ENCODE results near the gene APOBEC4. TPM values are rescaled to one million over a fixed set of nuclear protein-coding genes. Genes with fewer than 3 reads are reported as not detected.

Gene APOBEC4
- total and polyA plus RNA-seq, 10 of the 15 experiments (the other 5 are each of a cell fraction or from before 2014, with no cell fraction given): 0.04 to 0.25 (median 0.06) TPM; not detected in 5

Other genes starting within 250 kb of the APOBEC4 start
- 0.05 and 0.23 TPM in 2 replicates for gene NMNAT2, start 234.9 kb downstream of the APOBEC4 start, total RNA-seq (2014; rRNA removed)
- 0.18 and 0.58 TPM in 2 replicates for gene NMNAT2, start 234.9 kb downstream of the APOBEC4 start, total RNA-seq (2014; rRNA removed; fragmentation: Illumina TruSeq; extraction: Trizol)
- 0.45 and 0.69 TPM in 2 replicates for gene NMNAT2, start 234.9 kb downstream of the APOBEC4 start, total RNA-seq (2021)
- 0.36 and 0.76 TPM in 2 replicates for gene NMNAT2, start 234.9 kb downstream of the APOBEC4 start, polyA plus RNA-seq (2011; rRNA removed)
- gene NMNAT2, start 234.9 kb downstream of the APOBEC4 start, polyA plus RNA-seq (2014; fragmentation: Illumina TruSeq; extraction: Trizol): 0.62 and 1.00 TPM in 2 replicates
- gene NMNAT2, start 234.9 kb downstream of the APOBEC4 start, polyA plus RNA-seq (2014; fragmentation: Nextera tagmentation; extraction: Ambion mirVana): under 1 TPM; 0.02 to 0.09 TPM
- 0.12 and 1.4 TPM in 2 replicates for gene NMNAT2, start 234.9 kb downstream of the APOBEC4 start, polyA plus RNA-seq (2014; rRNA removed)
- gene NMNAT2, start 234.9 kb downstream of the APOBEC4 start, polyA plus RNA-seq (2016; fragmentation: Nextera tagmentation; extraction: Ambion mirVana): 1 to 10 TPM; 1.4 to 2.0 TPM
- gene SMG7, start 180.8 kb downstream of the APOBEC4 start, total RNA-seq (2014; rRNA removed): 19.0 and 20.6 TPM in 2 replicates
- 25.2 and 28.1 TPM in 2 replicates for gene SMG7, start 180.8 kb downstream of the APOBEC4 start, total RNA-seq (2014; rRNA removed; fragmentation: Illumina TruSeq; extraction: Trizol)
- gene SMG7, start 180.8 kb downstream of the APOBEC4 start, total RNA-seq (2021): 63.9 and 65.4 TPM in 2 replicates
- gene SMG7, start 180.8 kb downstream of the APOBEC4 start, polyA plus RNA-seq (2011; rRNA removed): 55.4 and 60.0 TPM in 2 replicates
- gene SMG7, start 180.8 kb downstream of the APOBEC4 start, polyA plus RNA-seq (2014; fragmentation: Illumina TruSeq; extraction: Trizol): 58.1 and 69.1 TPM in 2 replicates
- 10 to 100 TPM in 1 of 2 experiments, 1 to 10 TPM in 1; 9.5 to 11.2 TPM for gene SMG7, start 180.8 kb downstream of the APOBEC4 start, polyA plus RNA-seq (2014; fragmentation: Nextera tagmentation; extraction: Ambion mirVana)
- 38.4 and 40.0 TPM in 2 replicates for gene SMG7, start 180.8 kb downstream of the APOBEC4 start, polyA plus RNA-seq (2014; rRNA removed)
- gene SMG7, start 180.8 kb downstream of the APOBEC4 start, polyA plus RNA-seq (2016; fragmentation: Nextera tagmentation; extraction: Ambion mirVana): 10 to 100 TPM; 46.9 to 53.5 TPM
- 85.5 and 99.5 TPM in 2 replicates for gene NCF2, start 62.9 kb downstream of the APOBEC4 start, total RNA-seq (2014; rRNA removed)
- 95.7 and 98.4 TPM in 2 replicates for gene NCF2, start 62.9 kb downstream of the APOBEC4 start, total RNA-seq (2014; rRNA removed; fragmentation: Illumina TruSeq; extraction: Trizol)
- 68.8 and 71.1 TPM in 2 replicates for gene NCF2, start 62.9 kb downstream of the APOBEC4 start, total RNA-seq (2021)
- 256 and 273 TPM in 2 replicates for gene NCF2, start 62.9 kb downstream of the APOBEC4 start, polyA plus RNA-seq (2011; rRNA removed)
- 96.9 and 98.4 TPM in 2 replicates for gene NCF2, start 62.9 kb downstream of the APOBEC4 start, polyA plus RNA-seq (2014; fragmentation: Illumina TruSeq; extraction: Trizol)
- 10 to 100 TPM; 31.4 to 61.2 TPM for gene NCF2, start 62.9 kb downstream of the APOBEC4 start, polyA plus RNA-seq (2014; fragmentation: Nextera tagmentation; extraction: Ambion mirVana)
- gene NCF2, start 62.9 kb downstream of the APOBEC4 start, polyA plus RNA-seq (2014; rRNA removed): 82.0 and 91.3 TPM in 2 replicates
- 10 to 100 TPM; 43.4 to 49.1 TPM for gene NCF2, start 62.9 kb downstream of the APOBEC4 start, polyA plus RNA-seq (2016; fragmentation: Nextera tagmentation; extraction: Ambion mirVana)
- 306 and 348 TPM in 2 replicates for gene ARPC5, start 17.5 kb downstream of the APOBEC4 start, total RNA-seq (2014; rRNA removed)
- gene ARPC5, start 17.5 kb downstream of the APOBEC4 start, total RNA-seq (2014; rRNA removed; fragmentation: Illumina TruSeq; extraction: Trizol): 313 and 325 TPM in 2 replicates
- gene ARPC5, start 17.5 kb downstream of the APOBEC4 start, total RNA-seq (2021): 281 and 291 TPM in 2 replicates
- gene ARPC5, start 17.5 kb downstream of the APOBEC4 start, polyA plus RNA-seq (2011; rRNA removed): 469 and 611 TPM in 2 replicates
- gene ARPC5, start 17.5 kb downstream of the APOBEC4 start, polyA plus RNA-seq (2014; fragmentation: Illumina TruSeq; extraction: Trizol): 296 and 313 TPM in 2 replicates
- gene ARPC5, start 17.5 kb downstream of the APOBEC4 start, polyA plus RNA-seq (2014; fragmentation: Nextera tagmentation; extraction: Ambion mirVana): 100 to 1,000 TPM; 246 to 274 TPM
- gene ARPC5, start 17.5 kb downstream of the APOBEC4 start, polyA plus RNA-seq (2014; rRNA removed): 238 and 284 TPM in 2 replicates
- 100 to 1,000 TPM; 752 to 784 TPM for gene ARPC5, start 17.5 kb downstream of the APOBEC4 start, polyA plus RNA-seq (2016; fragmentation: Nextera tagmentation; extraction: Ambion mirVana)
- gene RGL1, start 151.8 kb upstream of the APOBEC4 start, total RNA-seq (2014; rRNA removed): 19.0 and 20.1 TPM in 2 replicates
- 19.9 and 20.7 TPM in 2 replicates for gene RGL1, start 151.8 kb upstream of the APOBEC4 start, total RNA-seq (2014; rRNA removed; fragmentation: Illumina TruSeq; extraction: Trizol)
- 18.6 and 20.6 TPM in 2 replicates for gene RGL1, start 151.8 kb upstream of the APOBEC4 start, total RNA-seq (2021)
- 15.6 and 15.7 TPM in 2 replicates for gene RGL1, start 151.8 kb upstream of the APOBEC4 start, polyA plus RNA-seq (2011; rRNA removed)
- gene RGL1, start 151.8 kb upstream of the APOBEC4 start, polyA plus RNA-seq (2014; fragmentation: Illumina TruSeq; extraction: Trizol): 25.0 and 28.4 TPM in 2 replicates
- 1 to 10 TPM; 8.1 to 9.4 TPM for gene RGL1, start 151.8 kb upstream of the APOBEC4 start, polyA plus RNA-seq (2014; fragmentation: Nextera tagmentation; extraction: Ambion mirVana)
- gene RGL1, start 151.8 kb upstream of the APOBEC4 start, polyA plus RNA-seq (2014; rRNA removed): 15.8 and 17.9 TPM in 2 replicates
- 10 to 100 TPM; 19.0 to 20.9 TPM for gene RGL1, start 151.8 kb upstream of the APOBEC4 start, polyA plus RNA-seq (2016; fragmentation: Nextera tagmentation; extraction: Ambion mirVana)